Spleen (tissue), 11 donors: Measurements from ENCODE around the gene UCK2. TPM values are rescaled to one million over a fixed set of nuclear protein-coding genes. Genes with fewer than 3 reads are reported as not detected.

Source experiments
- DNase-seq: peaks from one replicate; pipeline ENCODE4 v3.0.0-alpha.2; 2020
- H3K27ac ChIP-seq, 8 donors: fragments of 200-600 bp; sonication (generic) in 7 of 8; 1 replicate in 4 of 8; 2 replicates in 4 of 8; pipeline versions ENCODE4 v1.5.0 to v1.8.0; 2016 to 2021; ENCODE audit warnings: inconsistent platforms in 4 of 8, mild to moderate bottlenecking in 4 of 8, moderate library complexity in 1 of 8
- H3K27me3 ChIP-seq, 7 donors: fragments of 200-600 bp; sonication (generic) in 6 of 7; replicated peaks in 1 of 7; 1 replicate in 4 of 7; 2 replicates in 3 of 7; pipeline versions ENCODE4 v1.5.0 to v1.8.0; 2016 to 2021; ENCODE audit warnings: inconsistent platforms in 3 of 7, mild to moderate bottlenecking in 1 of 7
- H3K36me3 ChIP-seq, 6 donors: fragments of 200-600 bp; sonication (generic) in 5 of 6; 1 replicate in 4 of 6; 2 replicates in 2 of 6; pipeline versions ENCODE4 v1.5.0 to v1.8.0; 2016 to 2021; ENCODE audit warnings: inconsistent platforms in 2 of 6
- H3K4me1 ChIP-seq, 6 donors: fragments of 200-600 bp; sonication (generic) in 5 of 6; 1 replicate in 3 of 6; 2 replicates in 3 of 6; pipeline versions ENCODE4 v1.5.0 to v1.8.0; 2016 to 2021; ENCODE audit warnings: inconsistent platforms in 3 of 6
- H3K4me3 ChIP-seq, 8 donors: fragments of 200-600 bp; sonication (generic) in 7 of 8; 1 replicate in 4 of 8; 2 replicates in 4 of 8; pipeline versions ENCODE4 v1.5.0 to v1.8.0; 2016 to 2021; ENCODE audit warnings: inconsistent platforms in 4 of 8, mild to moderate bottlenecking in 4 of 8, moderate library complexity in 2 of 8
- H3K9me3 ChIP-seq, 8 donors: fragments of 200-600 bp; sonication (generic) in 7 of 8; 1 replicate in 4 of 8; 2 replicates in 4 of 8; pipeline versions ENCODE4 v1.5.0 to v1.8.0; 2016 to 2021; ENCODE audit warnings: inconsistent platforms in 4 of 8
- POLR2A ChIP-seq, 3 donors: fragments of 450-650 bp; IDR thresholded peaks; one replicate each; pipeline ENCODE4 v1.5.1; 2017; ENCODE audit warnings: antibody characterized with exemption in 3 of 3, mild to moderate bottlenecking in 1 of 3
- POLR2AphosphoS5 ChIP-seq, 3 donors: sonication (generic); formaldehyde crosslinking; IDR thresholded peaks; one replicate each; pipeline ENCODE4 v1.5.1; 2017; ENCODE audit warnings: antibody characterized with exemption in 3 of 3
- WGBS, 5 donors: extraction: QIAGEN DNeasy Blood & Tissue Kit in 3 of 5; methylation state at CpG; one replicate each; pipeline versions ENCODE4 v1.1.5 to v1.1.7; 2013 to 2018; 5-methylcytosine and 5-hydroxymethylcytosine counted together
- intact Hi-C: fragments of 100-400 bp; cut with DNase I; formaldehyde crosslinking; loops from one replicate; pipeline ENCODE4 v1.15.0; 2023; ENCODE audit warnings: low total_unique reads
- polyA plus RNA-seq, 3 donors: library from polyadenylated mRNA; stranded (reverse); fragments of 200-250 nt; gene quantifications; one replicate each; pipeline ENCODE4 v1.2.1, GENCODE V29; 2013
- total RNA-seq, 7 donors: library from RNA; depleted of rRNA in 3 of 7; stranded (reverse); fragments of >200 nt in 3 of 7; fragmentation: NEBNext Ultra II Directional in 4 of 7; extraction: Animal tissue kit (Norgen Biotek cat#: 25700) in 4 of 7; gene quantifications; one replicate each; pipeline versions ENCODE4 v1.1.0 to v1.2.1, GENCODE V29; 2016 to 2021
- TF ChIP-seq, protein P1 (sequence below), 11 experiments: fragments of 200-600 bp in 7 of 11; fragments of 450-650 bp in 4 of 11; sonication (generic) in 4 of 11; IDR thresholded peaks in 8 of 11; conservative IDR thresholded peaks in 3 of 11; 1 replicate in 7 of 11; 2 replicates in 4 of 11; pipeline versions ENCODE4 v1.4.0 to v1.8.0; 2016 to 2021; ENCODE audit warnings: antibody characterized with exemption in 11 of 11, inconsistent platforms in 4 of 11, mild to moderate bottlenecking in 1 of 11
- donor health status: healthy with polysubstance abuse.
- donor health status: DM: no; HTN: no; CAD: no; lungs with moderate emphysema.
- donor health status: DM: no; HTN: no; CAD: no.
- donor health status: Bipolar disorder and iron deficiency.
- donor health status: healthy.
- donor health status: DM: no; HTN: no; CAD: no.
- donor health status: DM: yes; HTN: yes; CAD: no.

Gene UCK2
- total and polyA plus RNA-seq, 10 donors = 9.8 to 18.3 (median 16.0) TPM

DNA sequence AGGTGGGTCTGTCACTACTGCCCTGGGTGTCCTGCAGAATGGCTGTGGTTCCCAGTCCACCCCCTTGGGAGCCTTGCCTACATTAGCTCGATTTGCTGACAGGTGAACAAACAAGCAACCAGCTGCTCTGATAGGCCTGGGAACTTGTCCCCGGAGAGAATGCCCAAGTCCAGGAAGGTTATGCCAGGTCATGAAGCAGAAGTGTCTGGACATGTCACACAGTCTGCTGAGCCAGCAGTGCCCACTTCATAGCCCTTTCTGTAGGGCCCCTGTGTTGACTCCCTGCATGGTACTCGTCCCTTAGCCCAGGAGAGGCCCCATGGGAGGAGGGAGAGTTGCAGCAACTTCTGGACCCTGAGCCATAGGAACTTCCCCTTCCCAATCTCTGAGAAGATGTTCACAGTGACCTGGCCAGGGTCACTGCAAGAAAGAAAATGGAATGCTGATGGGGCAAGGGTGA, 31.0 kb downstream of the UCK2 start:
- TF ChIP-seq POLR2AphosphoS5 (IDR thresholded peaks at IDR 0.05) = no peak
- TF ChIP-seq, protein P1, sequence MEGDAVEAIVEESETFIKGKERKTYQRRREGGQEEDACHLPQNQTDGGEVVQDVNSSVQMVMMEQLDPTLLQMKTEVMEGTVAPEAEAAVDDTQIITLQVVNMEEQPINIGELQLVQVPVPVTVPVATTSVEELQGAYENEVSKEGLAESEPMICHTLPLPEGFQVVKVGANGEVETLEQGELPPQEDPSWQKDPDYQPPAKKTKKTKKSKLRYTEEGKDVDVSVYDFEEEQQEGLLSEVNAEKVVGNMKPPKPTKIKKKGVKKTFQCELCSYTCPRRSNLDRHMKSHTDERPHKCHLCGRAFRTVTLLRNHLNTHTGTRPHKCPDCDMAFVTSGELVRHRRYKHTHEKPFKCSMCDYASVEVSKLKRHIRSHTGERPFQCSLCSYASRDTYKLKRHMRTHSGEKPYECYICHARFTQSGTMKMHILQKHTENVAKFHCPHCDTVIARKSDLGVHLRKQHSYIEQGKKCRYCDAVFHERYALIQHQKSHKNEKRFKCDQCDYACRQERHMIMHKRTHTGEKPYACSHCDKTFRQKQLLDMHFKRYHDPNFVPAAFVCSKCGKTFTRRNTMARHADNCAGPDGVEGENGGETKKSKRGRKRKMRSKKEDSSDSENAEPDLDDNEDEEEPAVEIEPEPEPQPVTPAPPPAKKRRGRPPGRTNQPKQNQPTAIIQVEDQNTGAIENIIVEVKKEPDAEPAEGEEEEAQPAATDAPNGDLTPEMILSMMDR (IDR thresholded peaks at IDR 0.05 in 8 of 11, conservative IDR thresholded peaks at IDR 0.05 in 3 of 11) = no peak
- H3K27me3 ChIP-seq = no peaks in the 10 kb centered on the region
- H3K4me3 ChIP-seq = no peak overlapping the region
- WGBS, 5 donors = 67 to 83% (median 73%) methylated on average over 3 of the region's 3 CpGs; no CpG with 5 or more reads in 1 of the 5 donors
- H3K9me3 ChIP-seq = no peaks in the 10 kb centered on the region
- intact Hi-C loops = no loop called here
- H3K27ac ChIP-seq = no peak overlapping the region
- peaks cover 0 to 65% (median 21%) of the 10 kb centered on the region in 6 donors for H3K4me1 ChIP-seq
- no peaks in the 10 kb centered on the region for H3K36me3 ChIP-seq
- DNase-seq = no peak

DNA sequence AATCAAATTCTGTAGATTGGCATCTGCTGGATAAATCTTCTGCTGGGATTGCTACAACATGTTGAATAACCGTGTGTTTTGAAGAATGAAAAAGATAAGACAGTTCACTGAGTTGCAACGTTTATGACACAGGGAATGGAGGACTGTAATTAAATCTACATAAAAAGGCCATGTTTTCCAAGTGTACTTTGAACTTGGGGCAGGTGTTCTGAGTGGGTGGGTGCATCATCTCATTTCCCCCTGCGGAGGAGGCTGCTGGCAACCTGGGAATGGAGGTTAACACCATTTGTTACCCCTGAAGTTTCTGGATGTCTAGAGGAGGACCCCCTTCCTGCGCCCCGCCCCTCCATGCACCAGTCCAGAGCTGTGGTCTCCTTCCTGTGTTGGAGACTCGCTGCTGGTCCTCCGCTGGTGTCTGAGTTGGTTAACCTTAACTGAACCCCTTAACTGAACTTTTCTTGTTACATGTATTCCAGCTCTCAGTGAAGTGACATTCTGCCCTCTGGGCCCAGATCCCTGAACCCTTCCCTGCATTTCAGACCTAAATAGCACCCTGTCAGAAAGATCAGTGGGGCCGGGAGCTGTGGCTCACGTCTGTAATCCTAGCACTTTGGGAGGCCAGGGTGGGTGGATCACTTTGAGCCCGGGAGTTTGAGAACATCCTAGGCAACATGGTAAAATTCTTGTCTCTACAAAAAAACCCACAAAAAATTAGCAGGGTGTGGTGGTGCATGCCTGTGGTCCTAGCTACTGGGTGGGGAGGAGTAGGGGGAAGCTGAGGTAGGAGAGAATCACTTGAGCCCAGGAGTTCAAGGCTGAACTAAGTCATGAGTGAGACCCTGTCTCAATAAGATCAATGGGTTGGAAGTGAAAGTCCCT, 31.8 kb downstream of the UCK2 start:
- H3K9me3 ChIP-seq = no peaks in the 10 kb centered on the region
- DNase-seq = no peak
- no peaks in the 10 kb centered on the region for H3K36me3 ChIP-seq
- TF ChIP-seq POLR2AphosphoS5 (IDR thresholded peaks at IDR 0.05) = no peak
- no peak for TF ChIP-seq POLR2A (IDR thresholded peaks at IDR 0.05)
- TF ChIP-seq, protein P1 (IDR thresholded peaks at IDR 0.05 in 8 of 11, conservative IDR thresholded peaks at IDR 0.05 in 3 of 11) = no peak
- H3K4me3 ChIP-seq = no peak overlapping the region
- peaks cover 0 to 57% (median 14%) of the 10 kb centered on the region in 6 donors for H3K4me1 ChIP-seq
- intact Hi-C loops = no loop called here
- H3K27me3 ChIP-seq = no peaks in the 10 kb centered on the region
- H3K27ac ChIP-seq = no peak overlapping the region
- 83 to 92% (median 87%) methylated on average over 10 of the region's 10 CpGs for WGBS, 5 donors

DNA sequence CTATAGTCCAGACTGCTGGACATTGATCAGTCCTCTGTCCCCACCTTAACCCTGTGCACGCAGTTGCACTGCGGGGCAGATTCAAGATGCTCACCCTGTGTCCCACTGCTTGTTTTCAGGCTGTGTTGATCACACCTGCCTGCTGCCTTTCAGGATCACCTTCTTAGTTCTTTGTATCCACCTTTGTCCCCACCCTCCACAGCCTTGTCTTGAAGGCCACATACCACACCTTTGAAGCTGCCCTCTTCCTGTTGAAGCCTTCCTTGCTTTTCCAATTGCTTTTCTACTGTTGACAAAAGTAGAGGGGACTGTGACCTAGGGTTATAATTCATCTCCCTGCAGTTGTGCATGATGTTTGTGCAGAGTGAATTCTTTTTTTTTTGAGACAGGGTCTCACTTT, 32.7 kb downstream of the UCK2 start:
- Histone ChIP-seq H3K27me3 (no peaks in the 10 kb centered on the region), H3K4me1 (peaks cover 0 to 49% (median 7%) of the 10 kb centered on the region in 6 donors), H3K27ac (no peak overlapping the region), H3K9me3 (no peaks in the 10 kb centered on the region), H3K4me3 (no peak overlapping the region), H3K36me3 (no peaks in the 10 kb centered on the region)
- WGBS, 5 donors = 94 to 100% (median 98%) methylated on average over 2 of the region's 2 CpGs
- no peak for DNase-seq
- intact Hi-C loops = no loop called here
- TF ChIP-seq POLR2A (IDR thresholded peaks at IDR 0.05) (no peak), POLR2AphosphoS5 (IDR thresholded peaks at IDR 0.05) (no peak)
- TF ChIP-seq, protein P1 (IDR thresholded peaks at IDR 0.05 in 8 of 11, conservative IDR thresholded peaks at IDR 0.05 in 3 of 11) = no peak

DNA sequence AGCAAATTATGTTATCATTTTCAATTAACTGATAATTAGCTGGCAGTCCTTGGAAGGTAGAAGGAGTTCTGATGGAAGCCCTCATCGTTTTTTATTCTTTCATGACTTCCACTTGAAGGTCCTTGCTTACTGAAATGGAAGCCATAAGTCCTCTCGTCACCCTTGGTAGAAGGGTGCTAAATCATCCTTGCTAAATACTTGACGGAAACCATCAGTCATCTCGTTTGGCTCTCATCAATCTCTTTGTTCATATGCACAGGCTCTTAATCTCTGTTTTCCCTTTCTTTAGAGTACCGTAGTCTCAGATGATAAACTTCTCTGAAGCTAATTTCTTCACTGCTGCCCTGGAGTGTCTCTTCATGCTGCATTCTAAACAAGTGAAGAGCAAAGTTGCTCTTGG, 34.5 kb downstream of the UCK2 start:
- WGBS, 5 donors = 71 to 79% (median 75%) methylated on average over 5 of the region's 5 CpGs
- H3K4me1 ChIP-seq = peaks cover 0 to 31% (median under 1%) of the 10 kb centered on the region in 6 donors

More for the DNA sequence above, 34.5 kb downstream of the UCK2 start:
- H3K27ac ChIP-seq = no peak overlapping the region
- TF ChIP-seq, protein P1 (IDR thresholded peaks at IDR 0.05 in 8 of 11, conservative IDR thresholded peaks at IDR 0.05 in 3 of 11) = no peak
- TF ChIP-seq POLR2A (IDR thresholded peaks at IDR 0.05) (no peak), POLR2AphosphoS5 (IDR thresholded peaks at IDR 0.05) (no peak)
- H3K36me3 ChIP-seq = no peaks in the 10 kb centered on the region
- no peak overlapping the region for H3K4me3 ChIP-seq
- no peaks in the 10 kb centered on the region for H3K9me3 ChIP-seq
- intact Hi-C loops = no loop called here
- no peak for DNase-seq
- H3K27me3 ChIP-seq = no peaks in the 10 kb centered on the region
